K562 (cell line): ENCODE measurements around the gene CFL1. TPM values are rescaled to one million over a fixed set of nuclear protein-coding genes. Genes with fewer than 3 reads are reported as not detected.

Experiments used
- BACH1 ChIP-seq: fragments of 200-800 bp; sonication (Bioruptor generic); IDR thresholded peaks from 2 replicates; pipeline ENCODE4 v1.6.1; 2016; ENCODE audit warnings: missing genetic modification characterization, missing compliant biosample characterization
- CBFB ChIP-seq: sonication (generic); formaldehyde crosslinking; IDR thresholded peaks from 2 replicates; pipeline ENCODE4 v1.4.0; 2020; ENCODE audit warnings: mild to moderate bottlenecking, missing genetic modification reagents
- CCNT2 ChIP-seq: IDR thresholded peaks from 2 replicates; pipeline ENCODE4 v1.6.1; 2011; ENCODE audit warnings: borderline replicate concordance, low read depth, mild to moderate bottlenecking, moderate library complexity, mixed read lengths, low read length; ENCODE audit not compliant: insufficient read length; ENCODE audit errors: extremely low read depth
- DNMT1 ChIP-seq: fragments of 450-650 bp; IDR thresholded peaks from 2 replicates; pipeline ENCODE4 v1.6.1; 2016; ENCODE audit warnings: antibody characterized with exemption, mild to moderate bottlenecking
- E2F1 ChIP-seq: sonication (generic); formaldehyde crosslinking; IDR thresholded peaks from 2 replicates; pipeline ENCODE4 v1.8.1; 2023; ENCODE audit warnings: mild to moderate bottlenecking, missing genetic modification reagents, moderate library complexity
- ELF4 ChIP-seq: fragments of 450-650 bp; formaldehyde crosslinking; IDR thresholded peaks from 2 replicates; pipeline ENCODE4 v1.4.0; 2022; ENCODE audit warnings: missing genetic modification characterization
- FOXM1 ChIP-seq, 2 experiments: fragments of 450-650 bp in 1 of 2; sonication (generic) in 1 of 2; formaldehyde crosslinking in 1 of 2; IDR thresholded peaks; 2 replicates each; pipeline versions ENCODE4 v1.6.1 to v1.9.0; 2017 to 2022; ENCODE audit warnings: low read depth in 2 of 2, mild to moderate bottlenecking in 2 of 2, missing genetic modification reagents in 1 of 2, moderate library complexity in 1 of 2
- MXD1 ChIP-seq: fragments of 250-450 bp; sonication (Bioruptor Pico); IDR thresholded peaks from 2 replicates; pipeline ENCODE4 v1.8.0; 2021; ENCODE audit warnings: borderline replicate concordance, mild to moderate bottlenecking, moderate library complexity; ENCODE audit not compliant: poor library complexity, severe bottlenecking
- MYBL2 ChIP-seq, 2 experiments: fragments of 450-650 bp in 1 of 2; sonication (generic) in 1 of 2; formaldehyde crosslinking in 1 of 2; IDR thresholded peaks; 2 replicates each; pipeline versions ENCODE4 v1.6.1 to v1.8.1; 2017 to 2022; ENCODE audit warnings: borderline replicate concordance in 1 of 2, inconsistent platforms in 1 of 2, low read depth in 1 of 2, mild to moderate bottlenecking in 1 of 2, missing genetic modification reagents in 1 of 2, moderate library complexity in 1 of 2
- PRMT5 ChIP-seq: sonication (generic); formaldehyde crosslinking; IDR thresholded peaks from 2 replicates; pipeline ENCODE4 v1.5.0; 2020; ENCODE audit warnings: missing genetic modification reagents
- SFPQ ChIP-seq: fragments of 200-400 bp; formaldehyde crosslinking; IDR thresholded peaks from 2 replicates; pipeline ENCODE4 v1.6.1; 2017; ENCODE audit warnings: mild to moderate bottlenecking, low read depth, low read length, moderate library complexity
- THRA ChIP-seq: fragments of 450-650 bp; IDR thresholded peaks from 2 replicates; pipeline ENCODE4 v1.6.1; 2017; ENCODE audit warnings: mild to moderate bottlenecking, moderate library complexity
- ZFPM2 ChIP-seq: fragments of 250-450 bp; sonication (Bioruptor Pico); IDR thresholded peaks from 2 replicates; pipeline ENCODE4 v1.5.1; 2022; ENCODE audit warnings: mild to moderate bottlenecking
- ZFX ChIP-seq: sonication (generic); formaldehyde crosslinking; IDR thresholded peaks from 2 replicates; pipeline ENCODE4 v1.8.0; 2022; ENCODE audit warnings: mild to moderate bottlenecking, missing genetic modification reagents, moderate library complexity
- ZMIZ1 ChIP-seq, 2 experiments: fragments of 150-350 bp in 1 of 2; IDR thresholded peaks; 2 replicates each; pipeline ENCODE4 v1.6.1; 2012 to 2016; ENCODE audit warnings: low read depth in 2 of 2, low read length in 2 of 2, mild to moderate bottlenecking in 1 of 2, moderate library complexity in 1 of 2
- ZNF274 ChIP-seq: IDR thresholded peaks from 2 replicates; pipeline ENCODE4 v1.6.1; 2011; ENCODE audit warnings: low read depth, mild to moderate bottlenecking, low read length, moderate library complexity, borderline replicate concordance
- ZNF444 ChIP-seq: fragments of 250-450 bp; sonication (Bioruptor Pico); IDR thresholded peaks from 2 replicates; pipeline ENCODE4 v1.4.0; 2020; ENCODE audit warnings: mild to moderate bottlenecking, moderate library complexity
- ZNF589 ChIP-seq: fragments of 200-800 bp; sonication (Bioruptor generic); IDR thresholded peaks from 2 replicates; pipeline ENCODE4 v1.6.1; 2016; ENCODE audit warnings: low read depth, missing genetic modification characterization, missing compliant biosample characterization
- ZNF717 ChIP-seq: fragments of 250-450 bp; sonication (Bioruptor Pico); IDR thresholded peaks from 2 replicates; pipeline ENCODE4 v1.5.0; 2021
- polyA plus RNA-seq, 8 experiments: library from polyadenylated mRNA; depleted of rRNA in 4 of 8; stranded (reverse) in 5 of 8; unstranded in 3 of 8; fragments of >200 nt; fragmentation: Nextera tagmentation in 2 of 8; fragmentation: Illumina TruSeq in 1 of 8; extraction: Ambion mirVana in 2 of 8; extraction: Trizol in 1 of 8; gene quantifications; 2 replicates each; pipeline versions ENCODE4 v1.2.1 to v1.2.3, GENCODE V29; 2011 to 2014; ENCODE audit warnings: inconsistent platforms in 1 of 8, missing spikeins in 1 of 8
- total RNA-seq, 7 experiments: library from RNA; depleted of rRNA in 6 of 7; stranded (reverse); fragments of >200 nt in 6 of 7; fragmentation: Illumina TruSeq in 2 of 7; extraction: Trizol in 2 of 7; gene quantifications; 2 replicates each; pipeline versions ENCODE4 v1.2.1 to v1.2.3, GENCODE V29; 2011 to 2021; ENCODE audit warnings: low replicate concordance in 1 of 7

Gene CFL1
- total and polyA plus RNA-seq, 9 of the 15 experiments (the other 6 are each of a cell fraction or from before 2014, with no cell fraction given), result 105 to 1,101 (median 859) TPM

GRCh38 chr11:65859812-65860277, 1.9 kb upstream of the CFL1 start (continued):
- TF ChIP-seq MYBL2 (IDR thresholded peaks at IDR 0.05; ENCODE audit: low read depth), result no peak
- no peak for TF ChIP-seq MYBL2 (CRISPR knock-in tag; IDR thresholded peaks at IDR 0.05; ENCODE audit: borderline replicate concordance)
- no peak for TF ChIP-seq PRMT5 (CRISPR knock-in tag)
- no peak for TF ChIP-seq ZMIZ1 (IDR thresholded peaks at IDR 0.05; ENCODE audit: low read depth in 2 of 2, low read length in 2 of 2)
- no peak for TF ChIP-seq ELF4 (CRISPR knock-in tag)
- TF ChIP-seq CCNT2, result no peak
- no peak for TF ChIP-seq CBFB
- no peak for TF ChIP-seq MXD1 (CRISPR knock-in tag)
- TF ChIP-seq ZNF274, result no peak
- TF ChIP-seq ZFX (CRISPR knock-in tag), result no peak
- TF ChIP-seq THRA, result no peak
- no peak for TF ChIP-seq SFPQ
- TF ChIP-seq ZFPM2 (CRISPR knock-in tag), result no peak
- TF ChIP-seq BACH1 (tag), result no peak
- no peak for TF ChIP-seq ZNF444 (CRISPR knock-in tag)
- TF ChIP-seq FOXM1 (IDR thresholded peaks at IDR 0.05; ENCODE audit: low read depth), result no peak
- no peak for TF ChIP-seq FOXM1 (CRISPR knock-in tag; IDR thresholded peaks at IDR 0.05; ENCODE audit: low read depth)
- peak; percentile 94; the same call in 1 of the 2 replicates for TF ChIP-seq DNMT1
- TF ChIP-seq E2F1 (CRISPR knock-in tag), result no peak
- no peak for TF ChIP-seq ZNF589 (CRISPR knock-in tag)
- 0 out of 2 replicates have a peak, but pooled peaks have one; percentile 11 for TF ChIP-seq ZNF717 (CRISPR knock-in tag)
